ENCODE measurements around the gene NHSL2.

- TF ChIP-seq CTCF (IDR thresholded peaks at IDR 0.05) (no peak), POLR2A (IDR thresholded peaks at IDR 0.05) (no peak)
These were observed 169.0 kb downstream of the NHSL2 start for GRCh38 chrX:72079607-72080006.

All from lower leg skin (tissue), 3 donors.